SK-N-SH (cell line): ENCODE results near the gene HPCAL1. TPM values are rescaled to one million over a fixed set of nuclear protein-coding genes. Genes with fewer than 3 reads are reported as not detected.

Source experiments
- CTCF ChIA-PET: fragments of 300-600, 350-600 bp; formaldehyde crosslinking; extraction: SDS; loops from one replicate; lab custom pipeline; 2021; lab: Yijun Ruan, JAX
- POLR2A ChIA-PET: fragments of 350-600 bp; sonication (Branson Sonifier 250); formaldehyde crosslinking; extraction: SDS; loops from one replicate; lab custom pipeline; 2020; ENCODE audit warnings: antibody characterized with exemption, inconsistent platforms; lab: Yijun Ruan, JAX
- DNase-seq: peaks from one replicate; pipeline ENCODE4 v3.0.0; 2012
- H2AFZ ChIP-seq: fragments of 200-600 bp; sonication (generic); 2 replicates; pipeline ENCODE4 v1.8.1; 2016; ENCODE audit warnings: antibody characterized with exemption, mild to moderate bottlenecking, low read depth
- H3F3A ChIP-seq: fragments of 200-600 bp; sonication (generic); replicated peaks from 2 replicates; pipeline ENCODE3; 2016; ENCODE audit warnings: antibody characterized with exemption, mild to moderate bottlenecking; ENCODE audit not compliant: insufficient read depth
- H3K27ac ChIP-seq, 2 experiments: fragments of 200-500 bp in 1 of 2; fragments of 200-600 bp in 1 of 2; sonication (Bioruptor generic) in 1 of 2; sonication (generic), shearing (Covaris generic) in 1 of 2; 2 replicates each; pipeline versions ENCODE4 v1.5.1 to v1.6.1; 2014 to 2016; ENCODE audit warnings: low read depth in 2 of 2, inconsistent platforms in 1 of 2, low read length in 1 of 2, mild to moderate bottlenecking in 1 of 2, mixed read lengths in 1 of 2
- H3K27me3 ChIP-seq: fragments of 200-600 bp; sonication (generic), shearing (Covaris generic); 2 replicates; pipeline ENCODE4 v1.6.1; 2016; ENCODE audit warnings: mixed run types; ENCODE audit not compliant: insufficient read depth
- H3K36me3 ChIP-seq, 2 experiments: fragments of 200-500 bp in 1 of 2; fragments of 200-600 bp in 1 of 2; sonication (Bioruptor generic) in 1 of 2; sonication (generic) in 1 of 2; replicated peaks in 1 of 2; 2 replicates each; pipeline versions ENCODE3 to v1.5.1; 2014 to 2016; ENCODE audit warnings: low read length in 1 of 2, mild to moderate bottlenecking in 1 of 2; ENCODE audit not compliant: insufficient read depth in 2 of 2, control insufficient read depth in 1 of 2
- H3K4me1 ChIP-seq, 2 experiments: fragments of 200-500 bp in 1 of 2; fragments of 200-600 bp in 1 of 2; sonication (Bioruptor generic) in 1 of 2; sonication (generic), shearing (Covaris generic) in 1 of 2; 2 replicates each; pipeline versions ENCODE4 v1.5.1 to v1.6.1; 2014 to 2016; ENCODE audit warnings: low read depth in 1 of 2, low read length in 1 of 2, mixed run types in 1 of 2; ENCODE audit not compliant: insufficient read depth in 2 of 2, control insufficient read depth in 1 of 2
- H3K4me2 ChIP-seq: fragments of 200-600 bp; sonication (generic), shearing (Covaris generic); 2 replicates; pipeline ENCODE4 v1.6.1; 2017; ENCODE audit warnings: mixed run types
- H3K4me3 ChIP-seq, 2 experiments: fragments of 200-500 bp in 1 of 2; fragments of 200-600 bp in 1 of 2; sonication (Bioruptor generic) in 1 of 2; sonication (generic), shearing (Covaris generic) in 1 of 2; 2 replicates each; pipeline versions ENCODE4 v1.5.1 to v1.8.1; 2014 to 2016; ENCODE audit warnings: low read depth in 2 of 2, inconsistent platforms in 1 of 2, low read length in 1 of 2, mild to moderate bottlenecking in 1 of 2, mixed read lengths in 1 of 2, moderate library complexity in 1 of 2
- H3K79me2 ChIP-seq: fragments of 200-600 bp; sonication (generic); 2 replicates; pipeline ENCODE4 v1.8.1; 2017; ENCODE audit warnings: mild to moderate bottlenecking; ENCODE audit not compliant: insufficient read depth
- H3K9ac ChIP-seq: fragments of 200-600 bp; sonication (generic); 2 replicates; pipeline ENCODE4 v1.6.1; 2017; ENCODE audit warnings: mixed run types
- H3K9me2 ChIP-seq: fragments of 200-600 bp; sonication (generic); 2 replicates; pipeline ENCODE4 v1.6.1; 2017; ENCODE audit warnings: mixed run types
- H3K9me3 ChIP-seq: fragments of 200-600 bp; sonication (generic); 2 replicates; pipeline ENCODE4 v1.6.1; 2017; ENCODE audit warnings: mixed run types, mild to moderate bottlenecking, moderate library complexity
- H4K20me1 ChIP-seq: fragments of 200-600 bp; sonication (generic); 2 replicates; pipeline ENCODE4 v1.6.1; 2017; ENCODE audit warnings: mild to moderate bottlenecking, mixed run types; ENCODE audit not compliant: insufficient read depth
- CHD2 ChIP-seq: fragments of 150-350 bp; IDR thresholded peaks from 2 replicates; pipeline ENCODE4 v1.6.1; 2018; ENCODE audit warnings: low read length; ENCODE audit not compliant: partially characterized antibody
- ELF1 ChIP-seq: IDR thresholded peaks from 2 replicates; pipeline ENCODE4 v1.4.0; 2012
- FOSL2 ChIP-seq: IDR thresholded peaks from 2 replicates; pipeline ENCODE4 v1.4.0; 2012; ENCODE audit warnings: low read depth, mild to moderate bottlenecking, moderate library complexity, borderline replicate concordance
- JUND ChIP-seq: IDR thresholded peaks from 2 replicates; pipeline ENCODE4 v1.4.0; 2012
- NFIC ChIP-seq: IDR thresholded peaks from 2 replicates; pipeline ENCODE4 v1.4.0; 2012; ENCODE audit warnings: borderline replicate concordance
- POLR2AphosphoS5 ChIP-seq: IDR thresholded peaks from 2 replicates; pipeline ENCODE4 v1.6.1; 2012; ENCODE audit warnings: low read depth, low read length
- RXRA ChIP-seq: IDR thresholded peaks from 2 replicates; pipeline ENCODE4 v1.4.0; 2012; ENCODE audit warnings: low read depth, mild to moderate bottlenecking, borderline replicate concordance
- SIN3A ChIP-seq: IDR thresholded peaks from 2 replicates; pipeline ENCODE4 v1.6.1; 2012; ENCODE audit warnings: low read depth, mild to moderate bottlenecking, low read length, moderate library complexity, borderline replicate concordance
- SMC3 ChIP-seq: IDR thresholded peaks from 2 replicates; pipeline ENCODE4 v1.6.1; 2012; ENCODE audit warnings: low read depth, low read length, improper control_type of control experiment
- TAF1 ChIP-seq: IDR thresholded peaks from 2 replicates; pipeline ENCODE4 v1.6.1; 2012; ENCODE audit warnings: low read depth, mild to moderate bottlenecking, low read length, moderate library complexity, borderline replicate concordance
- TCF12 ChIP-seq: IDR thresholded peaks from 2 replicates; pipeline ENCODE4 v1.4.0; 2012
- TEAD4 ChIP-seq: IDR thresholded peaks from 2 replicates; pipeline ENCODE4 v1.4.0; 2012; ENCODE audit warnings: mild to moderate bottlenecking, borderline replicate concordance; ENCODE audit not compliant: insufficient read depth
- WGBS: methylation state at CpG from one replicate; pipeline ENCODE4 v1.1.6; 2017; ENCODE audit warnings: low lambda C conversion rate; 5-methylcytosine and 5-hydroxymethylcytosine counted together
- polyA plus RNA-seq, 3 experiments: library from polyadenylated mRNA; depleted of rRNA; stranded (reverse); fragments of >200 nt; gene quantifications; 2 replicates each; pipeline ENCODE4 v1.2.3, GENCODE V29; 2012
- TF ChIP-seq, protein P1 (sequence below): fragments of 150-350 bp; IDR thresholded peaks from 2 replicates; pipeline ENCODE4 v1.6.1; 2016; ENCODE audit warnings: mild to moderate bottlenecking, low read depth, low read length
- TF ChIP-seq, protein P2 (sequence below): fragments of 150-350 bp; IDR thresholded peaks from 2 replicates; pipeline ENCODE4 v1.6.1; 2017; ENCODE audit warnings: antibody characterized with exemption, low read length, low read depth, borderline replicate concordance
- TF ChIP-seq, protein P3 (sequence below): IDR thresholded peaks from 2 replicates; pipeline ENCODE4; 2012
- TF ChIP-seq, protein P4 (sequence below): fragments of 200-600 bp; sonication (generic); IDR thresholded peaks from 2 replicates; pipeline ENCODE4 v1.6.1; 2017; ENCODE audit warnings: antibody characterized with exemption, mild to moderate bottlenecking, moderate library complexity

HPCAL1 gene
- polyA plus RNA-seq, 1 of the 3 experiments (the other 2 are of a cell fraction) = 77.0 TPM

DNA sequence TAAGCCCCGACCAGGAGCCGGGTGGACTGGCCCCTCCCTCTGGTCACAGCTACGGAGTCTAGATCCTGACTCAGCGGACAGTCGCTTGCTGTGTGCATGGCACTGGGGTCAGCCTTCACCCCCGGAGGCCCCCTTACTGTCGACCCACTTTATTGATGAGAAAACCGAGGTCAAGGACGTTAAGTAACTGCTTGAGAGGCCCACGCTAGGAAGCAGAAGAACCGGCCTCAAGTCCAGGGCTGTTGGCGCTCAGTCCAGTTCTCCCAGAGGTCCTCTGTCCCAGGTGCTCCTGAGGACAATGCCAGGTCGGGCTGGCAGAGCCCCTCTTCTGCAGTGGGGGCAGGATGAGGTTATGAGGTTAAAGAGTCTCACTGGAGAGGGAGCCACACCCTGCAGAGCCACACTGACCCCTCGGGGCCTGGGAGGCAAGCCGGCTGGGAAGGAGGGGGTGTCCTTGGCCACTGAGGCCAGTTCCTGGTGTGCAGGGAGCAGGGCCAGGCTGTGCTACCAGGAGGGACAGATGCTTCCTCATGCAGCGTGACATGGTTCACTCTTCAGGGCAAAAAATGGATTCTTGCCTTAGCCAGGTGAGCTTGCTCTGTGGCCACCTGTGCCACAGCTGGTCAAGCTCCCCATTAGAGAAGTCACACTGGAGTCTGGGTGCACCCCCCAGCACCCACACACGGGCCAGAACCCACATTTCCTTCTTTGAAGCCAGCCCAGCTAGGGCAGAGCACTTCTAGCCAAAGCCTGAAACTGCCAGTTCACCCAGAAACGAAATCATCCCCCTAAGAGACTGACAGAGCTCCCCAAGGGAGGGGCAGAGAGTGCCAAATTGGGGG is 47.3 kb upstream of the HPCAL1 start (continued):
- TF ChIP-seq, protein P1, sequence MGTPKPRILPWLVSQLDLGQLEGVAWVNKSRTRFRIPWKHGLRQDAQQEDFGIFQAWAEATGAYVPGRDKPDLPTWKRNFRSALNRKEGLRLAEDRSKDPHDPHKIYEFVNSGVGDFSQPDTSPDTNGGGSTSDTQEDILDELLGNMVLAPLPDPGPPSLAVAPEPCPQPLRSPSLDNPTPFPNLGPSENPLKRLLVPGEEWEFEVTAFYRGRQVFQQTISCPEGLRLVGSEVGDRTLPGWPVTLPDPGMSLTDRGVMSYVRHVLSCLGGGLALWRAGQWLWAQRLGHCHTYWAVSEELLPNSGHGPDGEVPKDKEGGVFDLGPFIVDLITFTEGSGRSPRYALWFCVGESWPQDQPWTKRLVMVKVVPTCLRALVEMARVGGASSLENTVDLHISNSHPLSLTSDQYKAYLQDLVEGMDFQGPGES = no peak
- TF ChIP-seq FOSL2 = no peak
- TF ChIP-seq, protein P2, sequence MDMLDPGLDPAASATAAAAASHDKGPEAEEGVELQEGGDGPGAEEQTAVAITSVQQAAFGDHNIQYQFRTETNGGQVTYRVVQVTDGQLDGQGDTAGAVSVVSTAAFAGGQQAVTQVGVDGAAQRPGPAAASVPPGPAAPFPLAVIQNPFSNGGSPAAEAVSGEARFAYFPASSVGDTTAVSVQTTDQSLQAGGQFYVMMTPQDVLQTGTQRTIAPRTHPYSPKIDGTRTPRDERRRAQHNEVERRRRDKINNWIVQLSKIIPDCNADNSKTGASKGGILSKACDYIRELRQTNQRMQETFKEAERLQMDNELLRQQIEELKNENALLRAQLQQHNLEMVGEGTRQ = no peak
- TF ChIP-seq TCF12 = no peak
- no peak for TF ChIP-seq SIN3A
- TF ChIP-seq, all 33 proteins: peak for 0

DNA sequence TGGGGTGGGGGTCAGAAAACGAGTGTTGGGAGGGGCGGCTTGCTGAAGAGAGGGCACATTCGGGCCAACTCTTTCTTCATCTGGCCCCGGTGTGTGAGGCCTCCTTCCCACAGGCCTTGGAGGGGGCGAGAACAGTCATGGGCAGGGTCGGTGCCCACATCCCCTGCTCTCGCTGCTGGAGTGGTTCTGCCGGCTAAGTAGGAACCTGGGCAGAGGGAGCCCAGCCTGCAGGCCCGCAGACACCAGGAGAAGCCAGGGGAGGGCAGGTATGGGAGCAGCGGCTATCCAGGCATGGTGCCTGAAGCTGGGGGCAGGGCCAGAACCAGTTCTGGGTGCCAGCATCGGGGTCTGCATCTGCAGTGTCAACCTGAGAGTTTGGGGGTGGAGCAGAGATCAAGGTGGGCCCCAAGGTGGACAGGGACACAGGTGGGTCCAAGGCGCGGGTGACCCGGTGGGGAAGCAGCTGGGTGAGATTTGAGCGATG is 46.6 kb upstream of the HPCAL1 start:
- Histone ChIP-seq H3K9me2 (no peaks in the 10 kb centered on the region), H3K4me1 (peaks cover 0 to 33% of the 10 kb centered on the region in 2 experiments; a peak in 1 of 4 replicates), H3K79me2 (no peaks in the 10 kb centered on the region), H3F3A (no peaks in the 10 kb centered on the region), H3K4me2 (no peak overlapping the region), H3K36me3 (no peaks in the 10 kb centered on the region), H3K9me3 (no peaks in the 10 kb centered on the region), H3K27ac (no peak overlapping the region; a peak in 1 of 4 replicates), H3K4me3 (no peak overlapping the region), H3K9ac (no peak overlapping the region), H2AFZ (no peak overlapping the region), H3K27me3 (no peaks in the 10 kb centered on the region)
- WGBS = 79% methylated on average over 14 of the region's 15 CpGs
- DNase-seq = no peak
- CTCF ChIA-PET = interaction anchor here (0.7 to 1.9 kb wide), 8 partner anchors 19 to 179 kb away, joined by 3 to 6 read pairs (median 3); partner anchors contain the start of gene HPCAL1
- no peak for TF ChIP-seq FOSL2
- TF ChIP-seq JUND = no peak
- no peak for TF ChIP-seq RXRA
- no peak for TF ChIP-seq TAF1
- TF ChIP-seq POLR2AphosphoS5 = no peak
- no peak for TF ChIP-seq CHD2
- TF ChIP-seq, protein P2 = no peak
- TF ChIP-seq, protein P3, sequence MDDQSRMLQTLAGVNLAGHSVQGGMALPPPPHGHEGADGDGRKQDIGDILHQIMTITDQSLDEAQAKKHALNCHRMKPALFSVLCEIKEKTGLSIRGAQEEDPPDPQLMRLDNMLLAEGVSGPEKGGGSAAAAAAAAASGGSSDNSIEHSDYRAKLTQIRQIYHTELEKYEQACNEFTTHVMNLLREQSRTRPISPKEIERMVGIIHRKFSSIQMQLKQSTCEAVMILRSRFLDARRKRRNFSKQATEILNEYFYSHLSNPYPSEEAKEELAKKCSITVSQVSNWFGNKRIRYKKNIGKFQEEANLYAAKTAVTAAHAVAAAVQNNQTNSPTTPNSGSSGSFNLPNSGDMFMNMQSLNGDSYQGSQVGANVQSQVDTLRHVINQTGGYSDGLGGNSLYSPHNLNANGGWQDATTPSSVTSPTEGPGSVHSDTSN = no peak
- no peak for TF ChIP-seq ELF1
- no peak for TF ChIP-seq SMC3
- TF ChIP-seq NFIC = no peak
- TF ChIP-seq TEAD4 = no peak
- TF ChIP-seq TCF12 = no peak
- TF ChIP-seq, protein P4, sequence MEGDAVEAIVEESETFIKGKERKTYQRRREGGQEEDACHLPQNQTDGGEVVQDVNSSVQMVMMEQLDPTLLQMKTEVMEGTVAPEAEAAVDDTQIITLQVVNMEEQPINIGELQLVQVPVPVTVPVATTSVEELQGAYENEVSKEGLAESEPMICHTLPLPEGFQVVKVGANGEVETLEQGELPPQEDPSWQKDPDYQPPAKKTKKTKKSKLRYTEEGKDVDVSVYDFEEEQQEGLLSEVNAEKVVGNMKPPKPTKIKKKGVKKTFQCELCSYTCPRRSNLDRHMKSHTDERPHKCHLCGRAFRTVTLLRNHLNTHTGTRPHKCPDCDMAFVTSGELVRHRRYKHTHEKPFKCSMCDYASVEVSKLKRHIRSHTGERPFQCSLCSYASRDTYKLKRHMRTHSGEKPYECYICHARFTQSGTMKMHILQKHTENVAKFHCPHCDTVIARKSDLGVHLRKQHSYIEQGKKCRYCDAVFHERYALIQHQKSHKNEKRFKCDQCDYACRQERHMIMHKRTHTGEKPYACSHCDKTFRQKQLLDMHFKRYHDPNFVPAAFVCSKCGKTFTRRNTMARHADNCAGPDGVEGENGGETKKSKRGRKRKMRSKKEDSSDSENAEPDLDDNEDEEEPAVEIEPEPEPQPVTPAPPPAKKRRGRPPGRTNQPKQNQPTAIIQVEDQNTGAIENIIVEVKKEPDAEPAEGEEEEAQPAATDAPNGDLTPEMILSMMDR = no peak
- TF ChIP-seq, all 33 proteins: peak for 0
- POLR2A ChIA-PET = no interaction called here
- no peaks in the 10 kb centered on the region for H4K20me1 ChIP-seq
